KBM-7 (cell line): ENCODE results near the gene REPIN1.

Experiments
- DNase-seq: peaks from one replicate; pipeline ENCODE4 v3.0.0-alpha.2; 2015
- in situ Hi-C: fragments of 300-500 bp; cut with MboI; formaldehyde crosslinking; loops from 2 replicates; pipeline ENCODE4 v1.14.3; 2020; ENCODE audit warnings: low sequenced_read_pairs, low pct_unique_long_range_greater_than_20kb, mixed read lengths

Gene REPIN1

DNA sequence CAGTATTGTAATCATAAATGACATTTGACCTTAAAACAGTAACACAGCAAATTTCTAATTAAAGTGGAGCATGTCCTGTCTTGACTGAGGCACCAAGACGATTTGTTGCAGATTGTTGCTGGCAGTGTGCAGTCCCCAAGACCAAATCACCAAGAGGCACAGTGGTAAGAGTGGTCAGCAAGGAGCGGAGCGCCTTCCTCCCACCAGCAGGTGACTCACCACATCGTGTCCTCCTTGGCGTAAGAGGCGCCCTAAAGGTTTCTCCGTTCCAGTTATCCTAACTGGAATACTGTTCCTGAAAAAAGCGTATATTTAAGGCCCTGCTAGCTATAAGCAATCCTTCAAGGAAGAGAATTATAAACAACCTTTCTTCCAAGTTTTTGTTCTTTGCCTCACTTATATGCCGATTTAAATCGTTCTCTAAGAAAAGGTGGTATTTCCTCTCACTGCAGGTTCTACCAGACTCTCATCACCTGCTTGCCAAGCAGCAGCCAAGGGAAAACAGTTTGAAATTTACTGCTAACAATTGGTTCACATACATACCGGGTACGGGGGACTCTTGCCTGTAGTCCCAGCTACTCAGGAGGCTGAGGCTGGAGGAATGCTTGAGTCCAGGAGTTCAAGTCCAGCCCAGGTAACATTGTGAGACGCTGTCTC lies 10.7 kb upstream of the REPIN1 start:
- in situ Hi-C loops: no loop called here
- DNase-seq: no peak

DNA sequence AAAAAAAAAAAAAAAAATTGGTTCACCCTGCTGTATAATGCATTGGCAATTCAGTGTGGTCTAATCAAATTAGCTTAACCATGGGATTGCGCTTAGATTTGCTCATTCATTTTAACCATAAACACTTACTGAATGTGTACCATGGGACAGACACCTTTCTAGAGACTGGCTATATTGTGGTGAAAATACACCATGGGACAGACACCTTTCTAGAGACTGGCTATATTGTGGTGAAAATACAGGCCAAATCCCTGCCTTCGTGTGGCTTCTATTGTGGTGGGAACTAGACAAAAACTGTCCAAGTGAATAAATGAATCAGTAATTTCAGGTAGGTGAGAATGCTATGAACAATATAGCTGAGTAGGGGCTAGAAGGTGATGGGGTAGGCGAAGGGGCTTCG lies 10.2 kb upstream of the REPIN1 start:
- DNase-seq: no peak
- in situ Hi-C loops: no loop called here

DNA sequence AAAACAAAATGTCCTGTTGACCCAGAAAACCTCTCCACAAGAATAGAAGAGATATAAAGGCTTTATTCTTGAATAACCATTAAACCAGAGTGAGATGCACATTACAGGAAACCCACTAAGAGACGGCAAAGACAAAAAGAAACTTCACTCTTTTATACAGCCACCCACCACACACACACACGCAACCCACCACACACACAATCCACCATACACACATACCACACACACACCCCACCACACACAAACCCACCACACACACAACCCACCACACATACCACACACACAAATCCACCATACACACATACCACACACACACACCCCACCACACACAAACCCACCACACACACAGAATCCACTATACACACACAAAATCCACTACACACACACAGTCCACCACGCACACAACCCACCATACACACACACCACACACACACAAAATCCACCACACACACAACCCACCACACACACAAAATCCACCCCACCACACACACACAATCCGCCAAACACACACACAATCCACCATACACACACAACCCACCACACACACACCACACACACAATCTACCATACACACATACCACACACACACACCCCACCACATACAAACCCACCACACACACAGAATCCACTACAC lies 9.5 kb upstream of the REPIN1 start:
- DNase-seq: no peak

DNA sequence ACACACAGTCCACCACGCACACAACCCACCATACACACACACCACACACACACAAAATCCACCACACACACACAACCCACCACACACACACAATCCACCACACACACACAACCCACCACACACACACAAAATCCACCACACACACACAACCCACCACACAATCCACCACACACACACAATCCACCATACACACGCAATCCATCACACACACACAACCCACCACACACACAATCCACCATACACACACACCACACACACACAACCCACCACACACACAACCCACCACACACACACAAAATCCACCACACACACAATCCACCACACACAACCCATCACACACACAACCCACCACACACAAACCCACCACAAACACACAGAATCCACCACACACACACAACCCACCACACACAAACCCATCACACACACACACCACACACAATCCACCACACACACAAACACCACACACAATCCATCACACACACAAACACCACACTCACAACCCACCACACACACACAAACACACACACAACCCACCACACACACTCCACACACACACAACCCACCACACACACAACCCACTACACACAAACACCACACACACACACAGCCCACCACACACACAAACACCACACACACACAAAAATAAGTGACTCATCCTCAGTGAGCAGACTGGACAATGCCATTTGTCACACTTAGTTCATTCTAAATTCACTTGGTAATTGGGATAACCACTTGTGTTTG lies 8.8 kb upstream of the REPIN1 start:
- in situ Hi-C loops: no loop called here
- DNase-seq: no peak

More for the DNA sequence above, 9.5 kb upstream of the REPIN1 start:
- in situ Hi-C loops: no loop called here

DNA sequence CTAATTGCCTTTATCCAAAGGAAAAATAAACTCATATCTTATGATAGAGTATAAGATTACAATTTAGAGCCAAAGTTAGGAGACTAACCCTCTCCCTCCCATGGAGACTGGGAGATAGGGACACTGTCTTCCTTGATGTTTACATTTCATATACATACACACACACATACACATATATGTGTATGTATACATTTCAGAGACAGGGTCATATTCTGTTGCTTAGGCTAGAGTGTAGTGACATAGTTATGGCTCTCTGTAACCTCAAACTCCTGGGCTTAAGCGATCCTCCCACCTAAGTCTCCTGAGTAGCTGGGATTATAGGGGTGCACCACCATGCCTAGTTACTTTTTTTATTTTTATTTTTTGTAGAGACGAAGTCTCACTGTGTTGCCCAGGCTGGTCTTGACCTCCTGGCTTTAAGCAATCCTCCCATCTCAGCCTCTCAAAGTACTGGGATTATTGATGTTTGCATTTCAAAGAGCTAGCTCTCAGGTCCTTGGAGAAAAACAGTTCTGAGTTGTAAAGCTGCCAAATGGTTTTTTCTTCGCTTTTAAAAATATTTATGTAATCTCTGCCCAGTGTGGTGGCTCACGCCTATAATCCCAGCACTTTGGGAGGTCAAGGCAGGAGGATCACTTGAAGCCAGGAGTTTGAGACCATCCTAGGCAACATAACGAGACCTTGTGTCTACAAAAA lies 8.1 kb upstream of the REPIN1 start:
- in situ Hi-C loops: no loop called here
- no peak for DNase-seq

DNA sequence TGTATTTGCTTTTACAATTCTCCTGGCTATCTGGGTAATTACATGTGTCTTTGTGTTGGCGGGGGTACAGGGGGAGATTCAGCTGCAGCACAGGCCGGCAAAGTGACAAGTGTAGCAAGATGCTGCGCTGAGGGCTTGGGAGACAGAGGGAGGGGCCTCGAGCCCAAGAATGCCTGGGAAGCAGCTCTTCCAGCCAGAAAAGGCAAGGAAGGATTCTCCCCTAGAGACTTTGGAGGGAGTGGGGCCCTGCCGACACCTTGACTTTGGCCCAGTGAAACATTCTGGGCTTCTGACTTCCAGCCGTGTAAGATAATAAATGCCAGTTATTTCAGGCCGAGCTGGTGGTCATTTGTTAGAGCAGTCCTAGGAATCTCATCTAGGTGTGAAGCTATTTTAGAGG lies 7.2 kb upstream of the REPIN1 start:
- in situ Hi-C loops: no loop called here
- no peak for DNase-seq

DNA sequence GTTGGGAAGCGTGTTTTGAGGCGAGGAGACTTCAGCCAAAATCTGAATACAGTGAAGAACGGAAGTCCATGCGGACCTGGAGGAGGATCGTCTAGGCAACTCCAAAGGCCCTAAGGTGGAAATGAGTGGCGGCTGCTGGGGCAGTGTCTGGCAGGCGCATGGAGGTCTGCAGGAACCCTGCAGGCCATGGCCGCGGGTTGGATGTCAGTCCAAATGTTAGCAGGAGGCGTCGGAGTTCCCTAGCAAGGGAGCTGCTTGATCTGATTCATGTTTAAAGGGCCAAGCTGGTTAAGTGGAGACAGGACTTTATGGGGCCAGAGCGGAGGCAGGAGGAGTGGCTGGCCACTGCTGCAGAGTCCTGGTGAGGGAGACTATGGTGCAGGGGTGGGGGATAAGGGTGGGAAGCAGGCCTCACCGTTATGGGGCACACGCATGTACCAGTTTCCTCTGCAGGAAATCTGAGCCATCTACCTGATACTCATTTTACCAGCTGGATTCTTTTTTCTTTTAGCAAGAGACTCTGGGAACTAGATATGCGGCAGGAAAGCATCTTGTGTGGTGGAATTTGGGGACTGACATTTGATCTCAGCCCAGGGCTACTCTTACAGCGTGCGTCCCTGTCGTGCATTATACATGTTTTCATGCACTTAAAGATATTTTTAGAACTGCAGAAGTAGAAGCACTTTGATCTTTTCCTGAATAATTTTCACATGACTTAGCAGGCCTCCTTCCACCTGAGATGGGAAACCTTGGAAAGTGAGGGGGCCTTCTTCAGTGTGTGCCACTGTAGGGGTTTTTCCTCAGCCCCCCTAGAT lies 6.6 kb upstream of the REPIN1 start:
- in situ Hi-C loops: no loop called here
- DNase-seq: peak; percentile 35

DNA sequence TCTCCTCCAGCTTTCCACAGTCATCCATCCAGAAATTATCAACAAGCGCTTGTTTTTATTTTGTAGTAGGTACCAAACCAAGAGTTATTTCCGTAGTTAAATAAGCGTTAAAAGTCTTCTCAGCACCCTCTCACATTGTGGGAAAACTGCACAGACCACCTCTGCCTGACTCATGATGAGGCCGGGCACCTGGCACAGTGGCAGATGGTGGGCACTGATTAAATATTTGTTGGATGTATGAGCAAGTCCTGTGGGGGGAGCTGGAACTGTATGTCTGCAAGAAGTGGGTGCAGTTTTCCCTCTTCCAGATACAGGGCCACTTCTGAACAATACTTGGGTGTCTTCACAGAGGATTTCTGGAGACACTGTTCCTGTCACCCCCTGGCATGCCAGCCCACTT lies 5.3 kb upstream of the REPIN1 start:
- DNase-seq: no peak
- in situ Hi-C loops: no loop called here

DNA sequence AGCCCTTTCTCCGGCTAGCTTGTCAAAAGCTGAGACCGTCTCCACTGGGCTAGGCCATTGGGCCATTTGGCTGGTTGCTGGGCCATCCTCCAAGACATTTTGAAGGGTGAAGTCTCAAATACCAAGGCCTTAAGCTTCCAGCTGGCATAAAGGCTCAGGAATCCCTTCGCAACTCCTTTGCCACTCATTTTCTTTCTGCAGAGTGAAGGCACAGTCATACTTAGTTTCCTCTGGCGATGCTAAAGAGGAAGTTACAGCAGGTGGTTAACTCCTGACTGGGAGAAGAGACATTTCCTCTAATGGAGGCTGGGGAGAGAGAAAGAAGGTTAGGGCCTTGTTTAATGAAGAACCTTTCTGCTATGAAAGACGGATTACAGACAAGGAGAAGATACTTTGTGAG lies 4.8 kb upstream of the REPIN1 start:
- in situ Hi-C loops: no loop called here

DNA sequence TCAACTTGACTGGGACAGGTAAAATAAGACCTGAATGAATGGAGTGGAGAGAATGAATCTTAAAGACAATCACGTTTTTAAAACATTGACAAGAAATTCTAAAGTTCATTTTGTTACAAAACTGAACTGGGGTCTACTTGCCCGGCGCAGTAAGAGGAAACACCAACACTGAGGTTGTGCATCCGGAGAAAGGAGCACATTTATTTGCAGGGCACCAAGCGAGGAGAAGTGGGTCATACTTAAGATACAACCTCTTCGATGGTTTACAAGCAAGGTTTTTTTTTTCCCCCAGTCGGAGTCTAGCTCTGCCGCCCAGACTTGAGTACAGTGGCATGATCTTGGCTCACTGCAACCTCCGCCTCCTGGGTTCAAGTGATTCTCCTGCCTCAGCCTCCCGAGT lies 3.4 kb upstream of the REPIN1 start:
- DNase-seq: no peak
- in situ Hi-C loops: no loop called here

More for the DNA sequence above, 4.8 kb upstream of the REPIN1 start:
- peak; percentile 77 for DNase-seq

DNA sequence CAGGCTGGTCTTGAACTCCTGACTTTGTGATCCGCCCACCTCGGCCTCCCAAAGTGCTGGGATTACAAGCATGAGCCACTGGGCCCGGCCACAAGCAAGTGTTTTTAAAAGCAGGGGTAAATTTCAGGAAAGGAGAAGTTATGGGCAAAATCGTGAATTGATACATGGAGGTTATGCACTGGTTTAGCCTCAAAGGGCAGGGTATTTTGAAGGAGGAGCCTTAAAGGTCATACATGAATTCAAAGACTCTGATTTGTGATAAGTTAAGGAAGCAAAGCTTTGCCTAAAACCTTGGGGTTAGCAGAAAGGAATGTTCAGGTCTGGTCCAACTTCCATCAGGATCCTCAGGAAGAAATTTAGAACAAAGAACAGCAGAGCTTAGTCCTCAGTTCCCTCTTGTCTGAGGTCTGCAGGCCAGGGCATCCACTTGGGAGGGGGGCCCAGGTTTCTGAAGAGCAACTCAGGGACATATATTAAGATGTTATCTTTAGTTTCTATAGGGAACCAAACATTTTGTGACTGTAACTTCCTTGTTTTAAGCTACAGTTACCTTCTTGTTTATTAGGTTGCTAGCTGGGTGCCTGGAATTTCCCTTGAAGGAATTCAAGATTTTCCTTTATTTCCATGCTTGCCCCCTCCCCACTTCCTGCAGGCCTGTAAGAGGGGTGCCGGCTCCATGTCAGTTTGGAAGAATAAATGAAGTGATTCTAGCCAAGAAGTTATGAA lies 2.8 kb upstream of the REPIN1 start:
- peak; percentile 80 for DNase-seq
- in situ Hi-C loops: no loop called here

DNA sequence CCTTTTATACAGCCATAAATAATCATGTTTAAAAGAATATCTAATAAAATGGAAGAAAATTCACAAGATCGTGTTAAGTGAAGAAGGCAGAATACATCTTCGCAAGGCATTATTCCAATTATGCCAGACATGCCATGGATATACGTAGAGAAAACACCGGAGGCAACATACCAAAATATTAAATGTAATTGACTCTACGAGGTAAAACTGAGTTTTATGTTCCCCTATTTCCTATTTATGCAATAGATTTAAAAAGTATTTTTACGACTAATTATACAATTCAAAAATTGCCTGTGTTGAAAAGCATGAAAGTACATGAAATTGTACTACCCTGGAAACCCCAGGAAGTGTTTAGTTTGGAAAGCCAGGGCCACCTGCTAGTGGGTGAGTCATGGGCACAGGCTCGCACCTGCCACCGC lies 936 bp upstream of the REPIN1 start:
- no peak for DNase-seq
- in situ Hi-C loops: no loop called here

DNA sequence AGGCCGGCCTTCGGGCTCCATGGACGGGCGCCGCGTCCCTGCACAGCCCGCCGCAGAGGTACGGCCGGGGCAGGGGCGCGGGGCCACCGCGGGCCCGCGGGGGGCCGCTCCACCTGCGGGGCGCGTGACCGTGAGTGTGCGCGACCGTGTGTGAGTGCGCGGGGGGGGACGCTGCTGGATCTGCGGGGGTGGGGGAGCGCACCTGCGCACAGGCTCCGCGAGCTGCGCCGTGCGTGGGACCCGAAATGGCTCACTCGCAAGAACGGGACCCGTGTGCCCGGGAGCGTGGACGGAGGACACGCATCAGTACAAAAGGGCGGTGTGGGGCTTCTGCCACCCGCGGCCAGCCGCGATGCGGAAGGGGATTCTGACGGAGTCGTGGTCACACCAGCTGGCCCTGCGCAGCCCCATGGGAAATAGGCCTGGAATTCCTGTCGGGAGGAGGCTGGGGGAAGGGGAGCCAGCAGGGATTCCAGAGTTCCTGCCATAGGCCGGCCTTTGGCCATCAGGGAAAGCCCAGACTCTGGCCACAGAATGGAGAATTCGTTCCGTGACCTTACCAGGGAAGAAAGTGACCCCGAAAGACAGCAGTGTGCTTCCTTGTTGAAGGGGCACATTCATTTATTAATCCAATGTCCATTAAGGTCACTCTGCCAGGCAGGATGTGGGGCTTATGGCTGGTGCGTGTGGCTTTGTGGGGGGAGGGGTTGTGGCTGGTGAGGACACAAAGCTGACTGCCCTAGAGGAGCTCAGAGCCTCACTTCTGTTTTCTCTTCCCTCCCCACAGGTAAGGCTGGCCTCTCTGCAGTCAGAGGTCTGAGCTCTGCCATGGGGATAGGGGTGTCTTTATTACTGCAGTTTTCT lies 494 bp downstream of the REPIN1 start:
- in situ Hi-C loops: no loop called here
- DNase-seq: peak; percentile 59

DNA sequence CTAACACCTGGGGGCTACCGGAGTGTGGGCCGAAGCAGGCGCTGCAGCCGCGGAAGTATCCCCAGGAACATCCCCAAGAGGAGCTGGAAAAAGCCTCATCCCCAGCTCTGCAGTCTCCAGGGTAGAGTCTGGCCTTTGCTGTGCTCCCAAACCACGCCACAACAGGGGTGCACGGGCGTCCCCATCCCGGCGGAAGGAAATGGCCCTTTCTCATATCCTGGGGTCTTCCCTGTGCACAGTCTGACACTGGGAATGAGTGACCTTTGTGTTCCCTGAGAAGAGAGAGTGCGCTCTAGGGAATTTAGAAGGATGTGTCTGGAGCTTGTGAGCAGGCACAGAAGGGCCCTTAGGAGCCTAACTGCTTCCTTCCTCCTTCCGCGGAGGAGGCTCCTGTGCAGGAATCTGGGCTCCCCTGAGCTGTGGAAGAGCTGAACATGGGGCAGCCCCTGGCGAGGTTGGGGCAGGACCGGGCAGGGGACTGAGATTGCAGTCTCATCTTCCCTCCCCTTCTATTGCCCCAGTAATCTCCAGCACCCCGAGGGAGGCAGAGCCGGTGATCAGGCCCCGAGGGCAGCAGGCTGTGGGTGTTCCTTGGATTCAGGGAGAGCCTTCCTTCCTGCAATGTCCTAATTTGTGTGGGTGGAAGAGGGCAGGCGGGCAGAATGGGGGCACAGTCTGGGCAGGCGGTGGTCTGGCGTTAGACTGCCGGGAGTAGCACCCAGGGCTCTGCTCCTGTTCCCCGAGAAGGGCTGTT lies 1.3 kb downstream of the REPIN1 start:
- in situ Hi-C loops: no loop called here

DNA sequence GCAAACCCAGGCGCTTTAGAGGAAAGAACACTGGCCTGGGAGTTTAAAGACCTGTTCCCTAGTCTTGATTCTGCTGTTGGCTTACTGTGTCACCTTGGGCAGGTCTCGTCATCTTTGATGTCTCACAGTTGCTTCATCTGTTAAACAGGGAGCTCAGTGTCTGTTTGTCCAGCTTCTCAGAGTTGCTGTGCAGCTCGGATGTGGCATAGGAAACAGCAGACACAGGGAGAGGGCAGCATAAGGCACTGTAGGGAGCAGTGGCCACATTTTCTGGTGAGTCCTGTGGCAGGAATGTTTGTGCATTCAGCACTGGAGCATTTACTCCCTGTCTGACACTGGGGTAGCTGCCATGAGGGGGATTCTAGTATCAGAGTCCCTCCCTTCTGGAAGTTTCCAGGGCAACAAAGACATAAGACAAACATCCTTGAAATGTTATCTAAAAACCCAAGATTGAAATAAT lies 2.0 kb downstream of the REPIN1 start:
- DNase-seq: no peak
- in situ Hi-C loops: no loop called here

More for the DNA sequence above, 1.3 kb downstream of the REPIN1 start:
- DNase-seq: no peak

DNA sequence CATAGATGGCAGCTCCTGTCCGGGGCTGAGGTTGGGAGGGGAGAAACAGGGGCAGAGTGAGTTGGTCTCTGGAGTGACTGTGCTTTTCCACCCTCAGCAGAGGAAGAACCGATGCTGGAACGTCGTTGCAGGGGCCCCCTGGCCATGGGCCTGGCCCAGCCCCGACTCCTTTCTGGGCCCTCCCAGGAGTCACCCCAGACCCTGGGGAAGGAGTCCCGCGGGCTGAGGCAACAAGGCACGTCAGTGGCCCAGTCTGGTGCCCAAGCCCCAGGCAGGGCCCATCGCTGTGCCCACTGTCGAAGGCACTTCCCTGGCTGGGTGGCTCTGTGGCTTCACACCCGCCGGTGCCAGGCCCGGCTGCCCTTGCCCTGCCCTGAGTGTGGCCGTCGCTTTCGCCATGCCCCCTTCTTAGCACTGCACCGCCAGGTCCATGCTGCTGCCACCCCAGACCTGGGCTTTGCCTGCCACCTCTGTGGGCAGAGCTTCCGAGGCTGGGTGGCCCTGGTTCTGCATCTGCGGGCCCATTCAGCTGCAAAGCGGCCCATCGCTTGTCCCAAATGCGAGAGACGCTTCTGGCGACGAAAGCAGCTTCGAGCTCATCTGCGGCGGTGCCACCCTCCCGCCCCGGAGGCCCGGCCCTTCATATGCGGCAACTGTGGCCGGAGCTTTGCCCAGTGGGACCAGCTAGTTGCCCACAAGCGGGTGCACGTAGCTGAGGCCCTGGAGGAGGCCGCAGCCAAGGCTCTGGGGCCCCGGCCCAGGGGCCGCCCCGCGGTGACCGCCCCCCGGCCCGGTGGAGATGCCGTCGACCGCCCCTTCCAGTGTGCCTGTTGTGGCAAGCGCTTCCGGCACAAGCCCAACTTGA lies 2.7 kb downstream of the REPIN1 start:
- in situ Hi-C loops: no loop called here
- no peak for DNase-seq
